Lower lobe of right lung (tissue), 2 donors: ENCODE data around the gene RPH3AL. TPM values are rescaled to one million over a fixed set of nuclear protein-coding genes. Genes with fewer than 3 reads are reported as not detected.
"Not testable (repeated sequence)": the region's sequence is repeated elsewhere in the genome, so short reads cannot be mapped to it uniquely, and the experiment has no call there.

Source experiments
- ATAC-seq, 2 donors: fragments of 200-7000 bp; cut with Tn5 transposase; one replicate each; pipeline ENCODE4 v1.9.1; 2020 to 2022; ENCODE audit warnings: mild to moderate bottlenecking in 2 of 2, moderate library complexity in 2 of 2
- DNase-seq: peaks from one replicate; pipeline ENCODE4 v3.0.0-alpha.2; 2020
- H3K27ac ChIP-seq: fragments of 200-600 bp; one replicate; pipeline ENCODE4 v1.8.0; 2022
- H3K27me3 ChIP-seq: fragments of 200-600 bp; one replicate; pipeline ENCODE4 v1.8.0; 2022; ENCODE audit warnings: low read depth
- H3K36me3 ChIP-seq: fragments of 200-600 bp; one replicate; pipeline ENCODE4 v1.8.0; 2022; ENCODE audit warnings: mild to moderate bottlenecking
- H3K4me1 ChIP-seq: fragments of 200-600 bp; one replicate; pipeline ENCODE4 v1.8.0; 2022
- H3K4me3 ChIP-seq: fragments of 200-600 bp; one replicate; pipeline ENCODE4 v1.8.0; 2022; ENCODE audit warnings: mild to moderate bottlenecking
- H3K9me3 ChIP-seq: fragments of 200-600 bp; one replicate; pipeline ENCODE4 v1.8.0; 2022
- intact Hi-C: fragments of 100-400 bp; cut with DNase I; formaldehyde crosslinking; loops from one replicate; pipeline ENCODE4 v1.11.0; 2022
- total RNA-seq: library from RNA; stranded (reverse); fragmentation: NEBNext Ultra II Directional; extraction: Animal tissue kit (Norgen Biotek cat#: 25700); gene quantifications from one replicate; pipeline ENCODE4 v1.2.1, GENCODE V29; 2021
- TF ChIP-seq, protein P1 (sequence below): fragments of 200-600 bp; IDR thresholded peaks from one replicate; pipeline ENCODE4 v1.8.0; 2022; ENCODE audit warnings: antibody characterized with exemption, mild to moderate bottlenecking
- donor health status: DM: no; HTN: yes; CAD: no; lungs with severe emphysema.

Gene RPH3AL
- total RNA-seq, 1 donor from 2014 or later, result 38.7 TPM

DNA sequence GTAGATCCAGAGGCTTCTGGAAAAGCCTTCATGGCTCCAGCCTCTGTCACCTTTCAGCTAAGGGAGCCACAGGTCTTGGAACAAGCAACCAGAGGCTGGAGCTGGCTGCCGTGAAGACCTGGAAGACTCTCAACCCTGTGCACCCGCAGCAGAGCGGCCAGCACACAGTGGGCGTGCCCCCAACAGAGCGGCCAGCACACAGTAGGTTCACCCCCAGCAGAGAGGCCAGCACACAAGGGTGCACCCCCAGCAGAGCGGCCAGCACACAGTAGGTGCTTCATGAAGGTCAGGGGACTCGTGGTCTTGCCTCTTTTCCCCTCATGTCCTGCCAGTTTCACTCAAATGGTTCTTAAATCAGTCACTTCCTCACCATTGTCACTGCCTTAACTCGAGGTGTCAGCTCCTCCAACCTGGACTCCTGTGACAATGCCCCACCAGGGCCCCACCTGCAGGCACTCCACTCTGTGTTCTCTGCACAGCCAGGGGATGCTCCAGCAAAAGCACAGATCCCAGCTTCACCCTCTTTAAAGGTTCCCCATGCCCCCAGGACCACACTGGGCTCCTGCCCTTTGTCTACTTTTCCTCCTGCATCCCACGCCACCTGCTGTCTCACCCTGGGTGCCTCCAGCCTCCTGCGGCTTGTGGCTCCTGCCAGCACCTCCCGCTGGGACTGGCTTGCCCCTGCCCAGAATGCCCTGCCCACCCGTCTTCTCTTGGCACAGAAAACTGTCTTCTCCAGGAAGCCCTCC is 128.7 kb downstream of the RPH3AL start:
- Histone ChIP-seq H3K4me1 (no peaks in the 10 kb centered on the region), H3K4me3 (no peak overlapping the region), H3K9me3 (no peaks in the 10 kb centered on the region), H3K27me3 (no peaks in the 10 kb centered on the region), H3K36me3 (no peaks in the 10 kb centered on the region), H3K27ac (no peak overlapping the region)
- DNase-seq (peak; percentile 27), ATAC-seq (peak in 1 of 2 donors; percentile 54)
- intact Hi-C loops, result no loop called here
- TF ChIP-seq, protein P1, sequence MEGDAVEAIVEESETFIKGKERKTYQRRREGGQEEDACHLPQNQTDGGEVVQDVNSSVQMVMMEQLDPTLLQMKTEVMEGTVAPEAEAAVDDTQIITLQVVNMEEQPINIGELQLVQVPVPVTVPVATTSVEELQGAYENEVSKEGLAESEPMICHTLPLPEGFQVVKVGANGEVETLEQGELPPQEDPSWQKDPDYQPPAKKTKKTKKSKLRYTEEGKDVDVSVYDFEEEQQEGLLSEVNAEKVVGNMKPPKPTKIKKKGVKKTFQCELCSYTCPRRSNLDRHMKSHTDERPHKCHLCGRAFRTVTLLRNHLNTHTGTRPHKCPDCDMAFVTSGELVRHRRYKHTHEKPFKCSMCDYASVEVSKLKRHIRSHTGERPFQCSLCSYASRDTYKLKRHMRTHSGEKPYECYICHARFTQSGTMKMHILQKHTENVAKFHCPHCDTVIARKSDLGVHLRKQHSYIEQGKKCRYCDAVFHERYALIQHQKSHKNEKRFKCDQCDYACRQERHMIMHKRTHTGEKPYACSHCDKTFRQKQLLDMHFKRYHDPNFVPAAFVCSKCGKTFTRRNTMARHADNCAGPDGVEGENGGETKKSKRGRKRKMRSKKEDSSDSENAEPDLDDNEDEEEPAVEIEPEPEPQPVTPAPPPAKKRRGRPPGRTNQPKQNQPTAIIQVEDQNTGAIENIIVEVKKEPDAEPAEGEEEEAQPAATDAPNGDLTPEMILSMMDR, result no peak

DNA sequence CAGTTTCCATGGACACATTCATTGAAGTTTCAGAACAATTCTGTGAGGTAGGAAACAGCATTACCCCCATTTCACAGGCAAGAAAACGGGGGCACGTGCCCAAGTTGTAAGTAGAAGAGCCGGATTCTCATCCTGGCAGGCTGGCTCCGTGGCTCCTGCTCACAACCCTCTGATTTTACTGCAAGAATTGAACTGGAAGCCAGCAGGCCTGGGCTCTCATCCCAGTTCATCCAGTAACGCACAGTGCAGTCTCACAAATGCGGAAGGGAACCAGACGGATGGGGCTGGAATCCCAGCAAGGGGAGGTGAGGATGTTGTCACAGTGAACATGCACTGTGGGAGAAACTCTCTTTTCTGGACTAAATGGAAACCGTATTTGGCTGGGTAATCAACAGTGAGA is 130.4 kb downstream of the RPH3AL start:
- intact Hi-C loops, result no loop called here
- H3K4me1 ChIP-seq, result no peaks in the 10 kb centered on the region
- H3K4me3 ChIP-seq, result no peak overlapping the region
- ATAC-seq, result no peak
- TF ChIP-seq, protein P1, result no peak
- no peak overlapping the region for H3K27ac ChIP-seq
- H3K36me3 ChIP-seq, result no peaks in the 10 kb centered on the region
- DNase-seq, result no peak
- no peaks in the 10 kb centered on the region for H3K27me3 ChIP-seq
- H3K9me3 ChIP-seq, result no peaks in the 10 kb centered on the region

DNA sequence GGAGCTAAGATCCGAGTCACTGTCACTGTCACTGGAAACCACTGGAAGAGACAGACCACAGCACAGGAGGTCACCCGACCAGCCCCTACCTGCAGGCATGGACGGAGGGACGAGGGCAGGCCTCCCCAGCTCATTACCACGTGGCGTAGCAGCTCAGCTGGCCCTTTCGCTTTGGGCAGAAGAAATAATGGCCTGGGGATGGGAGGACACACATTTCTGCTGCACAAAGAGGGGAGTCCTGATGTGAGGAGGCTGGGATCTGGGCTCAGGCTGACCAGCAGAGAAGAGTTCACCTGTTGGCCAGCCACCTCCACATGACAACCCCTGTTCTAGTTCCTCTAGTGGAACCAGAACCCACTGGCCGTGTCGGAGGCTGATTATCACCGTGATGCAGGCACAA is 132.9 kb downstream of the RPH3AL start:
- no peak overlapping the region for H3K27ac ChIP-seq

DNA sequence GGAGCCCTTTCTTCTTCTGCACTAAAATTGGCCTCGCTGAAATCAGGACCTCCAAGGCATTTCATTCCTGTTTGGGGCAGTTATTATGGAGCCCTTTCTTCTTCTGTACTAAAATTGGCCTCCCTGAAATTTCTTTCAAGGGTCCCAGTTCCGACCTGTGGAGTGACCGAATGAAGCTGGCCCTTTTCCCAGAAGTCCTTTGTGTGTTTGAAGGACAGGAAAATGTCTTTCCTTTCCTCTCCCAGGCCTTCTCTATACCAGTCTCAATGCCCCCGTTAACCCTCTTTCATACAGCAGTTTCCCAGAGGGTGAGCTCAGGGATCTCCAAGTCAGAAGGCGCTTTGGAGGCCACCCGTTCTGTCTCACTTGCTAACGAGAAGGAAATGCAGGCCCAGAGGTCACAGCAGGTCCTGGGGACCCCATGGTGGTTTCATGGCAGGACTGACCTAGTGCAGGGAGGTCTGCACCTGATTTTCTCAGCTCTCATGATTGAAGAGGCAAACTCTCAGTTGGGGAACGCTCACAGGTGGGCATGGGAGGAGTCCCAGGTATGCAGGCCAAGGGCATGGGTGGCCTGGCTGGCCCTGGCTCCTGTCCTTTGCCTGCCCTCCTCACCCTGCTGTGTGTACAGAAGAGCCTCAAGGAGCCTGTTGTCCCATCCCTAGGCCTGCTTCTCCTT is 134.0 kb downstream of the RPH3AL start:
- intact Hi-C loops, result no loop called here
- peak; percentile 15 for DNase-seq

More for the DNA sequence above, 132.9 kb downstream of the RPH3AL start:
- H3K27me3 ChIP-seq, result no peaks in the 10 kb centered on the region
- no peak for ATAC-seq
- H3K4me3 ChIP-seq, result no peak overlapping the region
- intact Hi-C loops, result no loop called here
- H3K4me1 ChIP-seq, result no peaks in the 10 kb centered on the region
- H3K9me3 ChIP-seq, result no peaks in the 10 kb centered on the region
- no peaks in the 10 kb centered on the region for H3K36me3 ChIP-seq
- TF ChIP-seq, protein P1, result no peak
- DNase-seq, result peak; percentile 28

DNA sequence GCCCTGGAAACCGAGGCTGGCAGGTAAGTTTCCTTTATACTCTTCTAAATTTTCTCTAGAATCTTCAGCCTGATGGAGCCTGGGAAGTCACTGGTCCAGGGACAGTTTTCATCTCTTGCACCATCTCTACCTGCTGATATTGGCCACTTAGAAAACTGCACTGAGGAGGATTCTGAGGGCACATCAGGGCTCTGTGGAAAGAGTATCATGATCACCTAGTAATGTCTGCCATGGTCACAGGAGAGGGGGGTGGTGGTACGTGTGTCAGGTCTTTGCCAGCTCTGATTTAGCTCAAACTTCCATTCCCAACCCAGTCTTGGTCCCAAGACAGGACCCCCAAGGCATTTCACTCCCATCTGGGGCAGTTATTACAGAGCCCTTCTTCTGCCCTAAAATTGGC is 136.0 kb downstream of the RPH3AL start:
- TF ChIP-seq, protein P1, result no peak
- Histone ChIP-seq H3K4me3 (no peak overlapping the region), H3K27ac (no peak overlapping the region), H3K4me1 (no peaks in the 10 kb centered on the region), H3K36me3 (no peaks in the 10 kb centered on the region), H3K9me3 (no peaks in the 10 kb centered on the region), H3K27me3 (no peaks in the 10 kb centered on the region)
- DNase-seq (no peak), ATAC-seq (no peak)
- intact Hi-C loops, result no loop called here

More for the DNA sequence above, 134.0 kb downstream of the RPH3AL start:
- TF ChIP-seq, protein P1, result no peak
- Histone ChIP-seq H3K27me3 (no peaks in the 10 kb centered on the region), H3K4me3 (no peak overlapping the region), H3K36me3 (no peaks in the 10 kb centered on the region), H3K4me1 (no peaks in the 10 kb centered on the region), H3K27ac (no peak overlapping the region), H3K9me3 (no peaks in the 10 kb centered on the region)
- ATAC-seq, result no peak

DNA sequence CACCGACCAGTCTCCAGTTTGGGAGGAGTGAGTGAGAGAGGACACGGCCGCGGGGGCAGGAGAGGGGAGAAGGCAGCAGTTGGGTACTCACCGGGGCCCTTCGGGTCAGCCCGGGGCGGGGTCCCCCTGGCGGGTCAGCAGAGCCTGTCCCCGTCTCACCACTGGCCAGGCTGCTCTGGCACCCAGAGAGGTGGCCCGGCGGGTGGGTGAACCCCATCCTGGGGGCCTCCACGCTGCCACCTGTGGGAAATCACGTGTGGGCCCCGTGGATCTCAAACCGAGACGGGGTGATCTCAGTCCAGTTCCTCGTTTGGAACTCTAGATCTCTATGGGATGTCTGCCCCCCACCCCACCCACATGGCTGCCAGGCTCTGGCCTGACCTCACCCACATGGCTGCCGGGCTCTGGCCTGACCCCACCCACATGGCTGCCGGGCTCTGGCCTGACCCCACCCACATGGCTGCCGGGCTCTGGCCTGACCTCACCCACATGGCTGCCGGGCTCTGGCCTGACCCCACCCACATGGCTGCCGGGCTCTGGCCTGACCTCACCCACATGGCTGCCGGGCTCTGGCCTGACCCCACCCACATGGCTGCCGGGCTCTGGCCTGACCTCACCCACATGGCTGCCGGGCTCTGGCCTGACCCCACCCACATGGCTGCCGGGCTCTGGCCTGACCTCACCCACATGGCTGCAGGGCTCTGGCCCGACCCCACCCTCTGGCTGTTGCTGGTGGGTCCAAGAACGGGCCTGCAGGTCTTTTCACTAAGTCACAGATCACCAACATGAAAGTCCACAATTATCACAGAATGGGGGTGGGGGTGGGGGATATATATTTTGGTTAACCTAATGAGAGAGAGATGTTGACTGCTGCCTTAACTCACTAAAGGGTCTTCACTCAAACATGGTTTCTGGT is 136.8 kb downstream of the RPH3AL start:
- DNase-seq, H3K36me3 ChIP-seq, H3K27me3 ChIP-seq, H3K4me3 ChIP-seq, H3K9me3 ChIP-seq, H3K27ac ChIP-seq, intact Hi-C loops, H3K4me1 ChIP-seq: not testable (repeated sequence)
- ATAC-seq, result peak; percentile 46 to 67
